Stimulated activated CD8-positive, alpha-beta memory T cell treated with anti-CD3 and anti-CD28 coated beads, Interleukin-15, amount 100 ng/mL, for 24 hours (primary cell): Measurements from ENCODE around the gene PKM.

Experiments used
- DNase-seq: peaks from one replicate; pipeline ENCODE4 v3.0.0-alpha.2; 2020; ENCODE audit warnings: low read depth

The PKM gene

GRCh38 chr15:72155635-72156616 is 75.1 kb downstream of the PKM start:
- DNase-seq = peak; percentile 54

GRCh38 chr15:72155003-72155621 is 75.9 kb downstream of the PKM start:
- DNase-seq = no peak

- no peak for DNase-seq
Measured at GRCh38 chr15:72154316-72154715, 76.7 kb downstream of the PKM start.

- no peak for DNase-seq
Measured at GRCh38 chr15:72153269-72154000, 77.6 kb downstream of the PKM start.
